ENCODE measurements around the gene MMP17. TPM values are rescaled to one million over a fixed set of nuclear protein-coding genes. Genes with fewer than 3 reads are reported as not detected.

MMP17 gene
- polyA plus RNA-seq, 1 of the 3 experiments (the other 2 are of a cell fraction): 14.0 TPM

GRCh38 chr12:131786331-131786730 is 41.9 kb upstream of the MMP17 start:
- H3K27ac ChIP-seq (ENCODE audit: low read depth in 2 of 2, low read length in 1 of 2): no peak overlapping the region
- no peak for DNase-seq
- no peak overlapping the region for H3K9ac ChIP-seq
- H4K20me1 ChIP-seq (ENCODE audit: insufficient read depth): no peaks in the 10 kb centered on the region
- no peak overlapping the region for H3K4me3 ChIP-seq (ENCODE audit: low read depth in 2 of 2, low read length in 1 of 2)
- ChIA-PET CTCF (interaction anchor here (1.9 kb wide), 1 partner anchor 682 kb away, joined by 4 read pairs; no protein-coding TSS in a partner anchor), POLR2A (no interaction called here)
- no peaks in the 10 kb centered on the region for H3K9me2 ChIP-seq
- H2AFZ ChIP-seq (ENCODE audit: low read depth): no peak overlapping the region
- H3K79me2 ChIP-seq (ENCODE audit: insufficient read depth): peaks cover 9% of the 10 kb centered on the region; the same call in 1 of the 2 replicates
- peaks cover 43 to 60% of the 10 kb centered on the region in 2 experiments for H3K36me3 ChIP-seq (replicated peaks in 1 of 2; ENCODE audit: control insufficient read depth in 1 of 2, insufficient read depth in 2 of 2, low read length in 1 of 2)
- H3K4me1 ChIP-seq (ENCODE audit: control insufficient read depth in 1 of 2, insufficient read depth in 2 of 2, low read depth in 1 of 2, low read length in 1 of 2): peaks cover 0 to 24% of the 10 kb centered on the region in 2 experiments; a peak in 2 of 4 replicates
- no peaks in the 10 kb centered on the region for H3K27me3 ChIP-seq (ENCODE audit: insufficient read depth)
- H3K9me3 ChIP-seq: no peaks in the 10 kb centered on the region
- H3K4me2 ChIP-seq: no peak overlapping the region
- WGBS (ENCODE audit: low lambda C conversion rate): 88% methylated on average over 10 of the region's 15 CpGs
- peaks cover 42% of the 10 kb centered on the region for H3F3A ChIP-seq (replicated peaks; ENCODE audit: insufficient read depth)
- TF ChIP-seq GABPA (IDR thresholded peaks at IDR 0.05; ENCODE audit: low read depth) (no peak), SMC3 (IDR thresholded peaks at IDR 0.05; ENCODE audit: low read depth, low read length) (no peak), MAX (IDR thresholded peaks at IDR 0.05; ENCODE audit: low read depth) (no peak), FOSL2 (IDR thresholded peaks at IDR 0.05; ENCODE audit: borderline replicate concordance, low read depth) (no peak)

- TF ChIP-seq TCF12 (IDR thresholded peaks at IDR 0.05): no peak
- no peak for TF ChIP-seq RXRA (IDR thresholded peaks at IDR 0.05; ENCODE audit: borderline replicate concordance, low read depth)
- no peak for TF ChIP-seq USF1 (IDR thresholded peaks at IDR 0.05; ENCODE audit: borderline replicate concordance, low read depth)
- no peak for TF ChIP-seq JUND (IDR thresholded peaks at IDR 0.05)
- no peak for TF ChIP-seq MEF2A (IDR thresholded peaks at IDR 0.05; ENCODE audit: borderline replicate concordance, low read depth)
- TF ChIP-seq, protein P1, sequence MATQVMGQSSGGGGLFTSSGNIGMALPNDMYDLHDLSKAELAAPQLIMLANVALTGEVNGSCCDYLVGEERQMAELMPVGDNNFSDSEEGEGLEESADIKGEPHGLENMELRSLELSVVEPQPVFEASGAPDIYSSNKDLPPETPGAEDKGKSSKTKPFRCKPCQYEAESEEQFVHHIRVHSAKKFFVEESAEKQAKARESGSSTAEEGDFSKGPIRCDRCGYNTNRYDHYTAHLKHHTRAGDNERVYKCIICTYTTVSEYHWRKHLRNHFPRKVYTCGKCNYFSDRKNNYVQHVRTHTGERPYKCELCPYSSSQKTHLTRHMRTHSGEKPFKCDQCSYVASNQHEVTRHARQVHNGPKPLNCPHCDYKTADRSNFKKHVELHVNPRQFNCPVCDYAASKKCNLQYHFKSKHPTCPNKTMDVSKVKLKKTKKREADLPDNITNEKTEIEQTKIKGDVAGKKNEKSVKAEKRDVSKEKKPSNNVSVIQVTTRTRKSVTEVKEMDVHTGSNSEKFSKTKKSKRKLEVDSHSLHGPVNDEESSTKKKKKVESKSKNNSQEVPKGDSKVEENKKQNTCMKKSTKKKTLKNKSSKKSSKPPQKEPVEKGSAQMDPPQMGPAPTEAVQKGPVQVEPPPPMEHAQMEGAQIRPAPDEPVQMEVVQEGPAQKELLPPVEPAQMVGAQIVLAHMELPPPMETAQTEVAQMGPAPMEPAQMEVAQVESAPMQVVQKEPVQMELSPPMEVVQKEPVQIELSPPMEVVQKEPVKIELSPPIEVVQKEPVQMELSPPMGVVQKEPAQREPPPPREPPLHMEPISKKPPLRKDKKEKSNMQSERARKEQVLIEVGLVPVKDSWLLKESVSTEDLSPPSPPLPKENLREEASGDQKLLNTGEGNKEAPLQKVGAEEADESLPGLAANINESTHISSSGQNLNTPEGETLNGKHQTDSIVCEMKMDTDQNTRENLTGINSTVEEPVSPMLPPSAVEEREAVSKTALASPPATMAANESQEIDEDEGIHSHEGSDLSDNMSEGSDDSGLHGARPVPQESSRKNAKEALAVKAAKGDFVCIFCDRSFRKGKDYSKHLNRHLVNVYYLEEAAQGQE (IDR thresholded peaks at IDR 0.05; ENCODE audit: low read depth, low read length): no peak
- TF ChIP-seq RAD21 (IDR thresholded peaks at IDR 0.05; ENCODE audit: low read length): no peak
- TF ChIP-seq, protein P2, sequence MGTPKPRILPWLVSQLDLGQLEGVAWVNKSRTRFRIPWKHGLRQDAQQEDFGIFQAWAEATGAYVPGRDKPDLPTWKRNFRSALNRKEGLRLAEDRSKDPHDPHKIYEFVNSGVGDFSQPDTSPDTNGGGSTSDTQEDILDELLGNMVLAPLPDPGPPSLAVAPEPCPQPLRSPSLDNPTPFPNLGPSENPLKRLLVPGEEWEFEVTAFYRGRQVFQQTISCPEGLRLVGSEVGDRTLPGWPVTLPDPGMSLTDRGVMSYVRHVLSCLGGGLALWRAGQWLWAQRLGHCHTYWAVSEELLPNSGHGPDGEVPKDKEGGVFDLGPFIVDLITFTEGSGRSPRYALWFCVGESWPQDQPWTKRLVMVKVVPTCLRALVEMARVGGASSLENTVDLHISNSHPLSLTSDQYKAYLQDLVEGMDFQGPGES (IDR thresholded peaks at IDR 0.05; ENCODE audit: low read depth, low read length): no peak
- TF ChIP-seq FOXJ3 (CRISPR knock-in tag; IDR thresholded peaks at IDR 0.05): no peak
- no peak for TF ChIP-seq NRF1 (IDR thresholded peaks at IDR 0.05; ENCODE audit: low read depth, low read length)
- no peak for TF ChIP-seq MAX (IDR thresholded peaks at IDR 0.05; ENCODE audit: low read depth)
- no peak for TF ChIP-seq USF2 (IDR thresholded peaks at IDR 0.05; ENCODE audit: borderline replicate concordance, low read depth, low read length)
- TF ChIP-seq SMC3 (IDR thresholded peaks at IDR 0.05; ENCODE audit: low read depth, low read length): no peak
- TF ChIP-seq FOXM1 (IDR thresholded peaks at IDR 0.05; ENCODE audit: low read depth): no peak
- TF ChIP-seq GABPA (IDR thresholded peaks at IDR 0.05; ENCODE audit: low read depth): no peak
- POLR2A ChIA-PET: no interaction called here
- WGBS (ENCODE audit: low lambda C conversion rate): 91% methylated on average over 15 of the region's 17 CpGs
- H3K9ac ChIP-seq: no peak overlapping the region
- no peaks in the 10 kb centered on the region for H3K27me3 ChIP-seq (ENCODE audit: insufficient read depth)
- no peaks in the 10 kb centered on the region for H3K9me2 ChIP-seq
- H4K20me1 ChIP-seq (ENCODE audit: insufficient read depth): no peaks in the 10 kb centered on the region
- H3F3A ChIP-seq (replicated peaks; ENCODE audit: insufficient read depth): peaks cover 34% of the 10 kb centered on the region
- no peak overlapping the region for H3K27ac ChIP-seq (ENCODE audit: low read depth in 2 of 2, low read length in 1 of 2)
- no peak overlapping the region for H3K4me2 ChIP-seq
- no peak overlapping the region for H2AFZ ChIP-seq (ENCODE audit: low read depth)
- H3K9me3 ChIP-seq: no peaks in the 10 kb centered on the region
- no peak for DNase-seq
- peaks cover 44 to 53% of the 10 kb centered on the region in 2 experiments for H3K36me3 ChIP-seq (replicated peaks in 1 of 2; ENCODE audit: control insufficient read depth in 1 of 2, insufficient read depth in 2 of 2, low read length in 1 of 2)
- no peak overlapping the region for H3K4me3 ChIP-seq (ENCODE audit: low read depth in 2 of 2, low read length in 1 of 2)
- CTCF ChIA-PET: interaction anchor here (0.7 kb wide), 1 partner anchor 871 kb away, joined by 3 read pairs; no protein-coding TSS in a partner anchor
- peaks cover 0 to 22% of the 10 kb centered on the region in 2 experiments; a peak in 2 of 4 replicates for H3K4me1 ChIP-seq (ENCODE audit: control insufficient read depth in 1 of 2, insufficient read depth in 2 of 2, low read depth in 1 of 2, low read length in 1 of 2)
- H3K79me2 ChIP-seq (ENCODE audit: insufficient read depth): peaks cover 9% of the 10 kb centered on the region; the same call in 1 of the 2 replicates
Observed at GRCh38 chr12:131787143-131787660, 41.0 kb upstream of the MMP17 start.
